K562 (cell line): ENCODE data around the gene AREL1. TPM values are rescaled to one million over a fixed set of nuclear protein-coding genes. Genes with fewer than 3 reads are reported as not detected.

Source experiments
- BRF2 ChIP-seq: IDR thresholded peaks from 3 replicates; pipeline ENCODE4 v1.6.1; 2011; ENCODE audit warnings: borderline replicate concordance, mild to moderate bottlenecking; ENCODE audit not compliant: insufficient read length, insufficient read depth
- HSF4 ChIP-seq: fragments of 250-450 bp; sonication (Bioruptor Pico); IDR thresholded peaks from 2 replicates; pipeline ENCODE4 v2.1.2; 2022; ENCODE audit warnings: mild to moderate bottlenecking, moderate library complexity, borderline replicate concordance
- KLF6 ChIP-seq: fragments of 250-450 bp; sonication (Bioruptor Pico); IDR thresholded peaks from 2 replicates; pipeline ENCODE4 v1.4.0; 2020; ENCODE audit warnings: mild to moderate bottlenecking, moderate library complexity, borderline replicate concordance
- L3MBTL2 ChIP-seq: fragments of 450-650 bp; IDR thresholded peaks from 2 replicates; pipeline ENCODE4 v1.6.1; 2016; ENCODE audit warnings: mild to moderate bottlenecking, moderate library complexity
- MTA3 ChIP-seq: fragments of 450-650 bp; formaldehyde crosslinking; IDR thresholded peaks from 2 replicates; pipeline ENCODE4 v1.6.1; 2017; ENCODE audit warnings: mild to moderate bottlenecking, borderline replicate concordance
- POLR2AphosphoS5 ChIP-seq: IDR thresholded peaks from 2 replicates; pipeline ENCODE4 v1.6.1; 2011; ENCODE audit warnings: mild to moderate bottlenecking, low read depth, low read length, moderate library complexity; ENCODE audit not compliant: control insufficient read depth, insufficient read depth
- RBM15 ChIP-seq: fragments of 200-400 bp; formaldehyde crosslinking; IDR thresholded peaks from 2 replicates; pipeline ENCODE4 v1.6.1; 2018; ENCODE audit warnings: mild to moderate bottlenecking, low read length, moderate library complexity; ENCODE audit not compliant: insufficient read depth
- RBM25 ChIP-seq: fragments of 200-400 bp; formaldehyde crosslinking; IDR thresholded peaks from 2 replicates; pipeline ENCODE4 v1.6.1; 2018; ENCODE audit warnings: low read length, low read depth, moderate library complexity; ENCODE audit not compliant: severe bottlenecking
- RNF2 ChIP-seq: sonication (generic); IDR thresholded peaks from 2 replicates; pipeline ENCODE4 v1.6.1; 2016
- ZNF707 ChIP-seq: fragments of 250-450 bp; sonication (Bioruptor Pico); conservative IDR thresholded peaks from 2 replicates; pipeline ENCODE4 v1.8.0; 2022; ENCODE audit warnings: inconsistent platforms, mild to moderate bottlenecking, moderate library complexity
- ZSCAN29 ChIP-seq: fragments of 450-650 bp; IDR thresholded peaks from 2 replicates; pipeline ENCODE4 v1.6.1; 2017
- polyA plus RNA-seq, 8 experiments: library from polyadenylated mRNA; depleted of rRNA in 4 of 8; stranded (reverse) in 5 of 8; unstranded in 3 of 8; fragments of >200 nt; fragmentation: Nextera tagmentation in 2 of 8; fragmentation: Illumina TruSeq in 1 of 8; extraction: Ambion mirVana in 2 of 8; extraction: Trizol in 1 of 8; gene quantifications; 2 replicates each; pipeline versions ENCODE4 v1.2.1 to v1.2.3, GENCODE V29; 2011 to 2014; ENCODE audit warnings: inconsistent platforms in 1 of 8, missing spikeins in 1 of 8
- total RNA-seq, 7 experiments: library from RNA; depleted of rRNA in 6 of 7; stranded (reverse); fragments of >200 nt in 6 of 7; fragmentation: Illumina TruSeq in 2 of 7; extraction: Trizol in 2 of 7; gene quantifications; 2 replicates each; pipeline versions ENCODE4 v1.2.1 to v1.2.3, GENCODE V29; 2011 to 2021; ENCODE audit warnings: low replicate concordance in 1 of 7
- TF ChIP-seq, protein P1 (sequence below): fragments of 250-450 bp; sonication (Bioruptor Pico); IDR thresholded peaks from 2 replicates; pipeline ENCODE4 v1.8.0; 2021; ENCODE audit warnings: borderline replicate concordance, mild to moderate bottlenecking, moderate library complexity; ENCODE audit not compliant: poor library complexity, severe bottlenecking
- TF ChIP-seq, protein P2 (sequence below): IDR thresholded peaks from 3 replicates; pipeline ENCODE4 v1.6.1; 2011; ENCODE audit warnings: borderline replicate concordance, mild to moderate bottlenecking, moderate library complexity; ENCODE audit not compliant: insufficient read length; ENCODE audit errors: extremely low read depth
- TF ChIP-seq, protein P3 (sequence below), 2 experiments: fragments of 450-650 bp in 1 of 2; sonication (generic) in 1 of 2; formaldehyde crosslinking in 1 of 2; IDR thresholded peaks; 2 replicates each; pipeline versions ENCODE4 v1.7.1 to v1.9.0; 2016 to 2022; ENCODE audit warnings: inconsistent platforms in 1 of 2, mild to moderate bottlenecking in 1 of 2, missing genetic modification reagents in 1 of 2

Gene AREL1
- total and polyA plus RNA-seq, 9 of the 15 experiments (the other 6 are each of a cell fraction or from before 2014, with no cell fraction given): 6.0 to 24.8 (median 16.6) TPM

GRCh38 chr14:74620923-74621322, 92.0 kb downstream of the AREL1 start (continued):
- TF ChIP-seq, protein P1, sequence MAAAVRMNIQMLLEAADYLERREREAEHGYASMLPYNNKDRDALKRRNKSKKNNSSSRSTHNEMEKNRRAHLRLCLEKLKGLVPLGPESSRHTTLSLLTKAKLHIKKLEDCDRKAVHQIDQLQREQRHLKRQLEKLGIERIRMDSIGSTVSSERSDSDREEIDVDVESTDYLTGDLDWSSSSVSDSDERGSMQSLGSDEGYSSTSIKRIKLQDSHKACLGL (CRISPR knock-in tag): no peak
- TF ChIP-seq POLR2AphosphoS5 (no peak), KLF6 (CRISPR knock-in tag) (no peak), RNF2 (no peak), ZNF707 (CRISPR knock-in tag) (no peak), HSF4 (CRISPR knock-in tag) (no peak), ZSCAN29 (no peak), BRF2 (no peak), MTA3 (no peak), RBM25 (peak; percentile 16), L3MBTL2 (no peak), RBM15 (no peak)
- TF ChIP-seq, protein P2, sequence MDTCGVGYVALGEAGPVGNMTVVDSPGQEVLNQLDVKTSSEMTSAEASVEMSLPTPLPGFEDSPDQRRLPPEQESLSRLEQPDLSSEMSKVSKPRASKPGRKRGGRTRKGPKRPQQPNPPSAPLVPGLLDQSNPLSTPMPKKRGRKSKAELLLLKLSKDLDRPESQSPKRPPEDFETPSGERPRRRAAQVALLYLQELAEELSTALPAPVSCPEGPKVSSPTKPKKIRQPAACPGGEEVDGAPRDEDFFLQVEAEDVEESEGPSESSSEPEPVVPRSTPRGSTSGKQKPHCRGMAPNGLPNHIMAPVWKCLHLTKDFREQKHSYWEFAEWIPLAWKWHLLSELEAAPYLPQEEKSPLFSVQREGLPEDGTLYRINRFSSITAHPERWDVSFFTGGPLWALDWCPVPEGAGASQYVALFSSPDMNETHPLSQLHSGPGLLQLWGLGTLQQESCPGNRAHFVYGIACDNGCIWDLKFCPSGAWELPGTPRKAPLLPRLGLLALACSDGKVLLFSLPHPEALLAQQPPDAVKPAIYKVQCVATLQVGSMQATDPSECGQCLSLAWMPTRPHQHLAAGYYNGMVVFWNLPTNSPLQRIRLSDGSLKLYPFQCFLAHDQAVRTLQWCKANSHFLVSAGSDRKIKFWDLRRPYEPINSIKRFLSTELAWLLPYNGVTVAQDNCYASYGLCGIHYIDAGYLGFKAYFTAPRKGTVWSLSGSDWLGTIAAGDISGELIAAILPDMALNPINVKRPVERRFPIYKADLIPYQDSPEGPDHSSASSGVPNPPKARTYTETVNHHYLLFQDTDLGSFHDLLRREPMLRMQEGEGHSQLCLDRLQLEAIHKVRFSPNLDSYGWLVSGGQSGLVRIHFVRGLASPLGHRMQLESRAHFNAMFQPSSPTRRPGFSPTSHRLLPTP: no peak
- TF ChIP-seq, protein P3, sequence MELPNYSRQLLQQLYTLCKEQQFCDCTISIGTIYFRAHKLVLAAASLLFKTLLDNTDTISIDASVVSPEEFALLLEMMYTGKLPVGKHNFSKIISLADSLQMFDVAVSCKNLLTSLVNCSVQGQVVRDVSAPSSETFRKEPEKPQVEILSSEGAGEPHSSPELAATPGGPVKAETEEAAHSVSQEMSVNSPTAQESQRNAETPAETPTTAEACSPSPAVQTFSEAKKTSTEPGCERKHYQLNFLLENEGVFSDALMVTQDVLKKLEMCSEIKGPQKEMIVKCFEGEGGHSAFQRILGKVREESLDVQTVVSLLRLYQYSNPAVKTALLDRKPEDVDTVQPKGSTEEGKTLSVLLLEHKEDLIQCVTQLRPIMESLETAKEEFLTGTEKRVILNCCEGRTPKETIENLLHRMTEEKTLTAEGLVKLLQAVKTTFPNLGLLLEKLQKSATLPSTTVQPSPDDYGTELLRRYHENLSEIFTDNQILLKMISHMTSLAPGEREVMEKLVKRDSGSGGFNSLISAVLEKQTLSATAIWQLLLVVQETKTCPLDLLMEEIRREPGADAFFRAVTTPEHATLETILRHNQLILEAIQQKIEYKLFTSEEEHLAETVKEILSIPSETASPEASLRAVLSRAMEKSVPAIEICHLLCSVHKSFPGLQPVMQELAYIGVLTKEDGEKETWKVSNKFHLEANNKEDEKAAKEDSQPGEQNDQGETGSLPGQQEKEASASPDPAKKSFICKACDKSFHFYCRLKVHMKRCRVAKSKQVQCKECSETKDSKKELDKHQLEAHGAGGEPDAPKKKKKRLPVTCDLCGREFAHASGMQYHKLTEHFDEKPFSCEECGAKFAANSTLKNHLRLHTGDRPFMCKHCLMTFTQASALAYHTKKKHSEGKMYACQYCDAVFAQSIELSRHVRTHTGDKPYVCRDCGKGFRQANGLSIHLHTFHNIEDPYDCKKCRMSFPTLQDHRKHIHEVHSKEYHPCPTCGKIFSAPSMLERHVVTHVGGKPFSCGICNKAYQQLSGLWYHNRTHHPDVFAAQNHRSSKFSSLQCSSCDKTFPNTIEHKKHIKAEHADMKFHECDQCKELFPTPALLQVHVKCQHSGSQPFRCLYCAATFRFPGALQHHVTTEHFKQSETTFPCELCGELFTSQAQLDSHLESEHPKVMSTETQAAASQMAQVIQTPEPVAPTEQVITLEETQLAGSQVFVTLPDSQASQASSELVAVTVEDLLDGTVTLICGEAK (IDR thresholded peaks at IDR 0.05): peak; percentile 75; the same call in 1 of the 2 replicates
- TF ChIP-seq, protein P3 (CRISPR knock-in tag; IDR thresholded peaks at IDR 0.05): no peak
